Endometrial microvascular endothelial cells (primary cell): ENCODE measurements around the gene MCF2L. TPM values are rescaled to one million over a fixed set of nuclear protein-coding genes. Genes with fewer than 3 reads are reported as not detected.

ENCODE experiments used
- in situ Hi-C: cut with HindIII; loops from 2 replicates; pipeline ENCODE4 v1.10.0; 2017; ENCODE audit warnings: low sequenced_read_pairs, low pct_unique_long_range_greater_than_20kb; ENCODE audit errors: inconsistent ontology term
- total RNA-seq: library from RNA; depleted of rRNA; stranded (reverse); fragments of >200 nt; gene quantifications from one replicate; pipeline ENCODE4 v1.2.3, GENCODE V29; 2015; ENCODE audit errors: inconsistent ontology term

Gene MCF2L
- total RNA-seq, 1 donor from 2014 or later = 5.3 TPM

- in situ Hi-C loops = no loop called here
Measured at GRCh38 chr13:112991609-112992008, 22.6 kb downstream of the MCF2L start.

DNA sequence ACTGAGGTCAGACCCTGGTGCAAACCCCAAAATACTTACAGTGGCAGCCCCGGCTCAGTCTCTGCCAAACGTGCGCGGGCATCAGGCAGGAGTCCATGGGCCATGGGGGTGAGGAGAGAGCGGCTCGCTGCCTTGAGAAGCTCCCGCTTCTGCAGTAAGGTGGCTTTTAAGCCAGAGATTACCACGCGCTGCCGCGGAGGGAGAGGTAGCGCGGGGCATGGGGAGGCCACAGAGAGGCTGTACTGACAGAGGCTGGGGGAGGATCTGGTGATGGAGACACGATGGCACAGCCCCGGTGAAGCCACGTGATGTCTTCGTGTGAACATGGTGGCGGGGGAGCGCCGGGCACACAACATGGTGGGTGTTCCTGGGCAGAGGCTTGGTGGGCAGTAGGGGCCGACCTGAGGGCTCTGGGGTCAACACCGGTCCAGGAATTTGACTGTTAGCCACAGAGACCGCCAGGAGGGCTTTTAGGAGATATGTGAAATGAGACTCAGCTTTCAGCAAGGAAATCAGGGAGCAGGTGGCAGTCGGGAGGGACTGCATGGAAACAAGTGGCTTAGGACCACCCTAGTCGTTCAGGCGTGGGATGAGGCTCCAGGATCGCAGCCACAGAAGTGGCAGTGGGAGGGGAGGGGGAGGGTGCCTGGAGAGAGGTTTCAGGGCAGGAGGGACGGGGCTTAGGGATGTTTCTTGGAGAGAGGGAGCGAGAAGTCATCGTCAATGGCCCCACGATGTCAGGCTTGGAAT lies 24.1 kb downstream of the MCF2L start:
- in situ Hi-C loops = no loop called here

- in situ Hi-C loops = no loop called here
Measured at GRCh38 chr13:112994084-112994780, 25.2 kb downstream of the MCF2L start.

DNA sequence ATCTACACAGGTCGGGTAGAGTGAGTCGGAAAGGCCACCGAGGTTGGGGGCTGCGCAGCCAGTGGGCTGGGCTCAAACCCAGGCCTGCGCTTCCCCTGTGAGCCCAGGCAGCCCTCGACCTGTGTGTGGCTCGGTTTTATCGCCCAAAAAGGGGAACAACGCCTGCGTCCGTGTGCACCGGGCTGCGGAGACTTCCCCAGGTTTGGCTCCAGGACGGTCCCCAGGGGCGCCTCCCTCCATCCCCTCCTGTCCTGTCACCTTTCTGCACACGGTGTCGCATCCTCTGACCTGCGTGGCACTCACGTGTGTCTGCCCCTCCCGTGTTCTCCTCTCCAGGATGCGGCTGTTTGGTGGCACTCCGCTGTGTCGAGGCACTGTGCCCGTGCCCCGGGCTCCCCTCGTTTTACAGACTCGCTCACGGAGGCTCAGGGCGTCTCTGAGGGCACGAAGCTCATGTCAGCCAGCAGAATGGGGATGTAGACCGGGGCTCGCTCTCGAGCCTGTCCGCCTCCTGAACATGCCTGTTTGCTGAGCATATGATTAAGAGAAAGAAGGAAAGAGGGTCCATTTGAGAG lies 25.9 kb downstream of the MCF2L start:
- in situ Hi-C loops = no loop called here

DNA sequence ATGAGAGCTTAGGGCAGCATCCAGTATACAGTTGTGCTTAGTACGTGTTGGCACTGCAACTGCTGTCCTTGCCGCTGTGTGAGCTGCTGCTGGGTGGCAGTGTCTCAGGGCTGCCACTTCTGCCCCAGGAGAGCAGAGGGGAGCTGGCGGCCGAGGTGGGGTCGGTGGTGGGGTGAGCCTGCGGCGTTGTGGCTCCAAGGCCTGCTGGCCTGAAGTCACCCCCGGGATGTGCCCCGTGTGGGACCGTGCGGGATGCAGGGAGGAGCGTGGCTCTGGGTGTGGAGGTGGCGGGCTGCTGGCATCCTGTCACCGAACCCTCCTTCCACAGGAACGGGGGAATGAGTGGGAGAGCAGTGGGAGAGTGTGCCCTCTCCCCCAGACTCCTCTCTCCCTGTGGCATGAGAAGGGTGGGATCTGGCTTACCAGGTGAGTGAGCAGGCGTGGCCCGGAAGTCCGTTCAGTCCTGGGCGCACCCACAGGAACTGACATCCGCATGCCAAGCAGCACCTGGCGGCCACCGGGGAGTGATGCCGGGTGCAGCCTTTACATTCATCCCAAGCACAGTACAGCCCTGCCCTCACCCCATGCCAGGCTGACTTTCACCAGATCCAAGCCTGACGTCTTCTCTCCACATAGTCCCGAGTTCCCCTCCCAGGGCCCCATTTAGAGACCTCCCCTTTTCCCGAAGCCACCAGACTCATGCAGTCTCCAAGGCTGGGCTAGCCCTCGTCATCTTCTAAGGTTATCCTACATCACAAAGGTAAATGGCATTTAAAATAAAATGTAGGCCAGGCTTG lies 26.6 kb downstream of the MCF2L start:
- in situ Hi-C loops = no loop called here

- in situ Hi-C loops = no loop called here
Measured at GRCh38 chr13:112996671-112997091, 27.7 kb downstream of the MCF2L start.

GRCh38 chr13:112997188-112998130 lies 28.4 kb downstream of the MCF2L start:
- in situ Hi-C loops = no loop called here

DNA sequence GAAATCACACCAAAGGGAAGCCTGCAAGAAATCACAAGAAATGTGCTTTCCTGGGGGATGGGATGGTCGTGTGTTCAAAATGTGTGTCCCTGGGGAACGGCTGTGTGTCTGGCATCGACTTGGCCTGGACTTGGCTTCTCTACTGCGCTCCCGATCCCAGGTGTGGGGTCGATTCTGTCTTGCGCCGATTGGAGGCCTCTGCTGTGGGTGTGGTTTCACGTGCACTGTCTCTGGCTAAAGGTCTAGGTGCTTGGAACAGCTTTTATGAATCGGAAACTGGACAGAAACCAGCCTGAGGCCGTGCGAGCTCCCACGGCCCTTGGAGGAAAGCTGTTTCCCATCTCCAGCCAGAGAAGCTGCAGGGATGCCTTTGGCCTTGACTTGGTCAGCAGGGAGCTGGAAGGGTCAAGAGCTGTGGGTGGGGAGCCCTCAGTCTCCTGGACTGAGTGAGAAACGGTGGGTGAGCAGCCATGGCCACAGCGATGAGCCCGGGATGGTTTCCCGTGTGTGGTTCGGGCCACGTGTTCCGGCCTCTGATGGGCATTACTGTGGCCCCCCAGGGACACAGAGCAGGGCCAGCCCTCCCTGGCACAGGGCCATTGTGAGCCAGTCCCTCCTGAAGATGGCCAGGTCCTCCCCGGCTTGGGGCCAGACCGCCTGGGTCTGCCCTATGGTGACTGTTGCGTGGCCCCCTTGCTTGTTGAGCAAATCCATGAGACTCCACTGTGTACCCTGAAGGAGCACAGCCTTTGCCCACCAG lies 29.7 kb downstream of the MCF2L start:
- in situ Hi-C loops = no loop called here

DNA sequence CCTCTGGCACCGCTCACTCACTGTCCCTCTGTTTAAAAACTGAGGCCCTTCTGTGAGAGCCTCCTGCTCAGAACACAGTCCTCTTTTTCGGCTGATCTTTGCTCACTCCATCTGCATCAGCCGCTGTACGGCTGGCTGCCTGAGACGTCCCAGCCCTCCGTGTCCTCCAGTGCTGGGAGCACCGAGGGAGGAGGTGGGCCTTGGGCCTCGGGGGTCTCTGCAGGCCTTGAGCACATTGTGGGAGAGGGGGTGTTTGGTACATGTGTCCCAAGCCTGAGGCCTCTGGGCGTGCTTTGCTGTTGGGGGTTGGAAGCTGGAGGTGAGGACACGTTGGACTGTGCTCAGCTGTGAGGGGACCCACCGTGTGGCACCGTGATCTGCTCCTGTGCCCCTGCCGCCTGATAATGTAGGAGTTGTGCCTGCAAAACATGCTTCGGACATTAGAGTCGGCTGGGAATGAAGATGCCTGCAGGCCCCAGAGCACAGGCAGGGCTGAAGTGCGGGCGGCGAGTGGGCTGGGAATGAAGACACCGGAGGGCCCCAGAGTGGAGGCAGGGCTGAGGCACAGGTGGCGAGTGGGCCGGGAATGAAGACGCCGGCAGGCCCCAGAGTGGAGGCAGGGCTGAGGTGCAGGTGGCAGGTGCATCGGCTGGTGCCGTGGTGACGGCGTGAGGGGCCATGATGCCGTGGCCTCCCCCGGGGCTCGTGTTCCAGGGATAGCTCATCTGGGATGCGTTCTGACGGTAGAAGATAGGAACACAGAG lies 30.6 kb downstream of the MCF2L start:
- in situ Hi-C loops = no loop called here

GRCh38 chr13:113000575-113000974 lies 31.6 kb downstream of the MCF2L start:
- in situ Hi-C loops = no loop called here

DNA sequence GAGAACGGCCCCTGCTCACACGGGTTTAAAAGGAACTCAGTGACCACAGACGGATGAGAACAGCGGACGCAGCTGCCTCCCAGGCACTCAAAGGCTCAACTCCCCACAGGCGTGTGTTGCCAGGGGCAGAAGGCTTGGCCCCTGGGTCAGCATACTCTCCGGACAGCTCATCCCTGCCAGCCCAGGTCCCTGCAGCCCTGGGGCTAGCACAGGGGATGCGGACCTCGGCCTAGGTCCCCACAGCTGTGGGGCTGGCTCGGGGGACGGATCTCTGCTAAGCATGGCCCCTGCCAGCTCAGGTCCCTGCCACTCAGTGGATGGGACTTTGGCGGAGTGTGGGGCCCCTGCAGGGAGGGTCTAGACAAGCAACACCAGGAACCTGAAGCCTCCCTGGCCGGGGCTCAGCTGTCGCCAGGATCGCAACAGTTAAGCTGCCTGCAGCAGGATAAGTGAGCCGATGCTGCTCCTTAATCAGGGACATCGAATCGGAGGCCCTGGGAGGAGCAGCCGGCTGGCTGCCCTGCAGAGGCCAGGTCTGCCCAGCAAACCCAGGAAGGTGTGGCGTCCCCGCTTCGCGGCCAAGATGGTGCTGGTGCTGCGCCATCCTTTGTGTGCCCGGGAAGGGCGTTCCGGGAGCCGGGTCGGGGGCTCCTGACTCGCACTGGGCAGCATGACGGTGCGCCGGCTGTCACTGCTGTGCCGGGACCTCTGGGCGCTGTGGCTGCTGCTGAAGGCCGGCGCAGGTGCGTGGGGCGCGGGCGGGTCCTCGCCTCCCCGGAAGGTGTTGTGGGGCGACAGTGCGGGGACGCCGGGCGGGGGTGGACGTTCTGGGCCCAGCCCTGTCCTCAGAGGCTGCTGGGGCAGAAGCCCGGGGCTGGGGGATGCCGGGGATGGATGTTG lies 32.5 kb downstream of the MCF2L start:
- in situ Hi-C loops = no loop called here

GRCh38 chr13:113002206-113002912 lies 33.3 kb downstream of the MCF2L start:
- in situ Hi-C loops = no loop called here

GRCh38 chr13:113002913-113003290 lies 33.9 kb downstream of the MCF2L start:
- in situ Hi-C loops = no loop called here

- in situ Hi-C loops = no loop called here
Measured at GRCh38 chr13:113004126-113004525, 35.1 kb downstream of the MCF2L start.

DNA sequence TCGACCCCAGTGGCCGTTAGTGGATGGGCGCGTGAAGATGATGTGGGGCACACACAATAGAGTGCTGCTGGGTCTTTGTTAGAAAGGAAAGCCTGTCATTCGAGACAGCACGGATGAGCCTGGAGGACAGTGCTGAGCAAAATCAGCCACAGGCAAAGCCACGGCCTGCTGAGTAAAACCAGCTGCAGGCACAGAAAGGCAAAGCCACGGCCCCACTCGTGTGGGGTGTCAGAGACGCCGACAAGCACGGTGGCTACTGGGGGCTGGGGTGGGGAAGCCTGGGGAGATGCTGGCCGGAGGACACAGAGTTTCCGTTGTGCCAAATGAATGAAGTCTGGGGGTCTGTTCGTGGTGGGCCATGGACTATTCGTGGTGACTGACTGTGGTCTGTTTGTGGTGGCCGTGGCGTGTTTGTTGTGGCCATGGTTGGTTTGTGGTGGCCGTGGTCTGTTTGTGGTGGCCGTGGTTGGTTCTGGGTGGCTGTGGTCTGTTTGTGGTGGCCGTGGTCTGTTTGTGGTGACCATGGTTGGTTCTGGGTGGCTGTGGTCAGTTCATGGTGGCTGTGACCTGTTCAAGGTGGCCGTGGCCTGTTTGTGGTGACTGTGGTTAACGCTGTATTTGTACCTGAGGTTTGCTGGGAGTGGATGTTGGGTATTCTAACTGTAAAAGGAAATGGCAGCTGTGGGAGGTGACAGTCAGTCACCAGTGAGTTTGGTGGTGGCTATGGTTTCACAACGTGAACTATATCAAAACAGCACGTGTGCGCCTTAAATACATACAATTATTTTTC lies 36.3 kb downstream of the MCF2L start:
- in situ Hi-C loops = no loop called here
